Measurements from ENCODE around the gene LRRK1.

- TF ChIP-seq CTCF (IDR thresholded peaks at IDR 0.05), result no peak
- no peak for TF ChIP-seq POLR2AphosphoS5 (IDR thresholded peaks at IDR 0.05)
- TF ChIP-seq EP300 (IDR thresholded peaks at IDR 0.05), result no peak
Measured at GRCh38 chr15:101112336-101113113, 193.4 kb downstream of the LRRK1 start.
